Endothelial cell of umbilical vein (primary cell): ENCODE results near the gene FHIT. TPM values are rescaled to one million over a fixed set of nuclear protein-coding genes. Genes with fewer than 3 reads are reported as not detected.

ENCODE experiments used
- BruUV-seq: library from RNA; stranded (reverse); fragments of 400-500 nt; replicated peaks from 2 replicates; lab custom pipeline; 2021; lab: Mats Ljungman, UMichigan
- CTCF ChIA-PET: fragments of 300-600, 350-600 bp; sonication (Branson Sonifier 250); formaldehyde crosslinking; loops from one replicate; lab custom pipeline; 2021; ENCODE audit warnings: antibody characterized with exemption, inconsistent platforms; lab: Charles Lee
- POLR2A ChIA-PET: fragments of 300-600, 350-600 bp; sonication (Branson Sonifier 250); formaldehyde crosslinking; loops from one replicate; lab custom pipeline; 2021; ENCODE audit warnings: antibody characterized with exemption, inconsistent platforms; lab: Charles Lee
- DNase-seq: peaks from one replicate; pipeline ENCODE4 v3.0.0-alpha.2; 2011; ENCODE audit warnings: low read depth, low spot score
- FAIRE-seq: peaks from 2 replicates; lab custom pipeline; 2011; peaks lifted over from hg19 to GRCh38; lab: Jason Lieb, UNC
- H2AFZ ChIP-seq: 2 replicates; pipeline ENCODE4 v1.6.0; 2012; ENCODE audit warnings: low read depth, low read length, control low read depth, inconsistent platforms
- H3K27ac ChIP-seq: 2 replicates; pipeline ENCODE4 v1.5.1; 2011; ENCODE audit warnings: low read depth, mild to moderate bottlenecking, control low read depth, low read length, moderate library complexity; ENCODE audit not compliant: insufficient read depth
- H3K27me3 ChIP-seq, 2 experiments: 2 replicates each; pipeline versions ENCODE4 v1.6.0 to v1.6.1; 2011; ENCODE audit warnings: low read length in 2 of 2, mixed read lengths in 1 of 2; ENCODE audit not compliant: control insufficient read depth in 2 of 2, insufficient read depth in 2 of 2
- H3K36me3 ChIP-seq, 2 experiments: 2 replicates in 1 of 2; 3 replicates in 1 of 2; pipeline ENCODE4 v1.5.1; 2011; ENCODE audit warnings: low read length in 2 of 2, mild to moderate bottlenecking in 1 of 2, moderate library complexity in 1 of 2; ENCODE audit not compliant: control insufficient read depth in 2 of 2, insufficient read depth in 2 of 2; ENCODE audit errors: extremely low read depth in 1 of 2
- H3K4me1 ChIP-seq: 3 replicates; pipeline ENCODE4 v1.5.1; 2011; ENCODE audit warnings: mild to moderate bottlenecking, low read length; ENCODE audit not compliant: control insufficient read depth, insufficient read depth; ENCODE audit errors: extremely low read depth
- H3K4me2 ChIP-seq: 2 replicates; pipeline ENCODE4 v1.6.1; 2011; ENCODE audit warnings: low read length, control low read depth, mixed read lengths; ENCODE audit not compliant: insufficient read depth
- H3K4me3 ChIP-seq, 3 experiments: fragments of 200-600 bp in 1 of 3; sonication (generic), shearing (Covaris generic) in 1 of 3; replicated peaks in 1 of 3; 2 replicates each; pipeline ENCODE4 v1.5.1; 2011 to 2016; ENCODE audit warnings: control low read depth in 3 of 3, low read length in 3 of 3, mild to moderate bottlenecking in 2 of 3, inconsistent platforms in 1 of 3, low read depth in 1 of 3, moderate library complexity in 1 of 3; ENCODE audit not compliant: insufficient read depth in 1 of 3
- H3K79me2 ChIP-seq: 2 replicates; pipeline ENCODE4 v1.6.0; 2012; ENCODE audit warnings: low read length, inconsistent platforms; ENCODE audit not compliant: control insufficient read depth, insufficient read depth
- H3K9ac ChIP-seq: replicated peaks from 2 replicates; pipeline ENCODE3; 2011; ENCODE audit warnings: low read length, control low read depth; ENCODE audit not compliant: insufficient read depth; ENCODE audit errors: extremely low read depth
- H3K9me1 ChIP-seq: replicated peaks from 3 replicates; pipeline ENCODE4 v1.6.0; 2011; ENCODE audit warnings: mild to moderate bottlenecking, low read length; ENCODE audit not compliant: control insufficient read depth, insufficient read depth; ENCODE audit errors: extremely low read depth
- H3K9me3 ChIP-seq: replicated peaks from 2 replicates; pipeline ENCODE4 v1.5.1; 2012; ENCODE audit warnings: low read length, inconsistent platforms; ENCODE audit not compliant: control insufficient read depth, insufficient read depth
- H4K20me1 ChIP-seq: replicated peaks from 2 replicates; pipeline ENCODE3; 2011; ENCODE audit warnings: mild to moderate bottlenecking, low read length; ENCODE audit not compliant: control insufficient read depth, insufficient read depth; ENCODE audit errors: extremely low read depth
- EZH2 ChIP-seq: IDR thresholded peaks from 2 replicates; pipeline ENCODE4 v1.6.1; 2012; ENCODE audit warnings: borderline replicate concordance, low read depth, mild to moderate bottlenecking, moderate library complexity, low read length, inconsistent platforms; ENCODE audit not compliant: severe bottlenecking
- FOS ChIP-seq: IDR thresholded peaks from 2 replicates; pipeline ENCODE4 v1.6.1; 2011; ENCODE audit warnings: mild to moderate bottlenecking, low read length, moderate library complexity, borderline replicate concordance; ENCODE audit not compliant: insufficient read depth
- GATA2 ChIP-seq: IDR thresholded peaks from 2 replicates; pipeline ENCODE4 v1.7.0; 2011; ENCODE audit warnings: low read depth, mild to moderate bottlenecking, moderate library complexity, mixed read lengths, low read length; ENCODE audit not compliant: insufficient read length, insufficient read depth
- JUN ChIP-seq: IDR thresholded peaks from 2 replicates; pipeline ENCODE4 v1.6.1; 2011; ENCODE audit warnings: borderline replicate concordance, low read depth; ENCODE audit not compliant: insufficient read length, insufficient read depth
- MAX ChIP-seq: IDR thresholded peaks from 2 replicates; pipeline ENCODE4 v1.6.1; 2011; ENCODE audit not compliant: insufficient read depth, insufficient read length
- MYC ChIP-seq: IDR thresholded peaks from one replicate; pipeline ENCODE4 v1.6.1; 2011; ENCODE audit warnings: mild to moderate bottlenecking, low read depth, low read length
- POLR2A ChIP-seq: IDR thresholded peaks from 2 replicates; pipeline ENCODE4 v1.6.1; 2012; ENCODE audit warnings: low read depth, mild to moderate bottlenecking, control low read depth, low read length
- POLR2AphosphoS5 ChIP-seq: IDR thresholded peaks from 2 replicates; pipeline ENCODE4 v1.6.1; 2012; ENCODE audit warnings: low read depth, mild to moderate bottlenecking, control low read depth, low read length, moderate library complexity; ENCODE audit not compliant: insufficient read depth
- dilution Hi-C: fragments of 300-500 bp; cut with MboI; formaldehyde crosslinking; loops from one replicate; pipeline ENCODE4 v1.15.0; 2019; ENCODE audit warnings: low sequenced_read_pairs; ENCODE audit not compliant: extremely low pct_ligation_motif_present
- intact Hi-C: fragments of 100-400 bp; cut with micrococcal nuclease; formaldehyde crosslinking; loops from one replicate; pipeline ENCODE4 v1.10.0; 2022
- polyA plus RNA-seq, 4 experiments: library from polyadenylated mRNA; depleted of rRNA in 3 of 4; stranded (reverse) in 3 of 4; unstranded in 1 of 4; fragments of >200 nt; gene quantifications; 2 replicates each; pipeline versions ENCODE4 v1.2.1 to v1.2.3, GENCODE V29; 2011 to 2012; ENCODE audit warnings: missing spikeins in 1 of 4
- total RNA-seq: library from RNA; stranded (reverse); gene quantifications from 2 replicates; pipeline ENCODE4 v1.2.3, GENCODE V29; 2021
- TF ChIP-seq, protein P1 (sequence below), 2 donors: IDR thresholded peaks; 1 replicate in 1 of 2; 2 replicates in 1 of 2; pipeline ENCODE4 v1.5.1; 2011; ENCODE audit warnings: low read length in 2 of 2, mild to moderate bottlenecking in 2 of 2, moderate library complexity in 2 of 2, control low read depth in 1 of 2, inconsistent platforms in 1 of 2, low read depth in 1 of 2; ENCODE audit not compliant: insufficient read depth in 1 of 2; ENCODE audit errors: extremely low read depth in 1 of 2

Gene FHIT
- total and polyA plus RNA-seq, 2 donors (not counting 3 experiments of a cell fraction or from before 2014, with no cell fraction given), result 0.47 to 2.2 TPM

DNA sequence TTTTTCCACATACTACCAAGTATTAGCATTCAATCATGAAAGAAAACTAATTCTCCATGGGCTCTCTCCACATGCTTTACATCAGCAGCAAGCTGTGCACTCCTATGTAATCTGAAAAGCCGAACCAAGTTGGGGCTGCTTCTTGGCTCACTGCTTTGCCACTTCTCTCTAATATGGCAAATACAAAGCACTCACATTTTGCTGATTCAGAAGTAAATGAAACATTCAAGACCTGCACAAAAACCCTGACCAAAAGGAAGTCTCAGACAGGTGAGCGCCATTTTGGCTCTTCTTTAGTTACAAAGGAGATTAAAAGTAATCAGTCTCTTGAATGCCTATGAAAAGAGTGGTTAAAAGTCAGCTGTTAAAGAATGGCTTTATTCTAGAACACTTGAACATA lies 915.2 kb downstream of the FHIT start:
- H3K36me3 ChIP-seq, result no peaks in the 10 kb centered on the region
- no peaks in the 10 kb centered on the region for H3K79me2 ChIP-seq
- no peaks in the 10 kb centered on the region for H3K9me1 ChIP-seq
- H3K4me1 ChIP-seq, result no peaks in the 10 kb centered on the region
- H2AFZ ChIP-seq, result no peak overlapping the region
- TF ChIP-seq POLR2AphosphoS5, result no peak
- TF ChIP-seq, protein P1, sequence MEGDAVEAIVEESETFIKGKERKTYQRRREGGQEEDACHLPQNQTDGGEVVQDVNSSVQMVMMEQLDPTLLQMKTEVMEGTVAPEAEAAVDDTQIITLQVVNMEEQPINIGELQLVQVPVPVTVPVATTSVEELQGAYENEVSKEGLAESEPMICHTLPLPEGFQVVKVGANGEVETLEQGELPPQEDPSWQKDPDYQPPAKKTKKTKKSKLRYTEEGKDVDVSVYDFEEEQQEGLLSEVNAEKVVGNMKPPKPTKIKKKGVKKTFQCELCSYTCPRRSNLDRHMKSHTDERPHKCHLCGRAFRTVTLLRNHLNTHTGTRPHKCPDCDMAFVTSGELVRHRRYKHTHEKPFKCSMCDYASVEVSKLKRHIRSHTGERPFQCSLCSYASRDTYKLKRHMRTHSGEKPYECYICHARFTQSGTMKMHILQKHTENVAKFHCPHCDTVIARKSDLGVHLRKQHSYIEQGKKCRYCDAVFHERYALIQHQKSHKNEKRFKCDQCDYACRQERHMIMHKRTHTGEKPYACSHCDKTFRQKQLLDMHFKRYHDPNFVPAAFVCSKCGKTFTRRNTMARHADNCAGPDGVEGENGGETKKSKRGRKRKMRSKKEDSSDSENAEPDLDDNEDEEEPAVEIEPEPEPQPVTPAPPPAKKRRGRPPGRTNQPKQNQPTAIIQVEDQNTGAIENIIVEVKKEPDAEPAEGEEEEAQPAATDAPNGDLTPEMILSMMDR (IDR thresholded peaks at IDR 0.05; ENCODE audit: extremely low read depth in 1 of 2, insufficient read depth in 1 of 2, low read depth in 1 of 2, low read length in 2 of 2), result no peak
- no peak for TF ChIP-seq FOS
- no peak for TF ChIP-seq EZH2
- no peak for TF ChIP-seq MYC
- TF ChIP-seq GATA2, result no peak
- H3K9me3 ChIP-seq, result no peaks in the 10 kb centered on the region
- dilution Hi-C loops, result no loop called here
- no peak overlapping the region for H3K4me2 ChIP-seq
- no TSS peak for BruUV-seq
- no peak for FAIRE-seq
- POLR2A ChIA-PET, result no interaction called here
- H3K27ac ChIP-seq, result no peak overlapping the region
- H3K9ac ChIP-seq, result no peak overlapping the region
- CTCF ChIA-PET, result no interaction called here
- H3K27me3 ChIP-seq, result no peaks in the 10 kb centered on the region
- intact Hi-C loops, result no loop called here
- no peaks in the 10 kb centered on the region for H4K20me1 ChIP-seq
- DNase-seq, result no peak
- H3K4me3 ChIP-seq, result no peak overlapping the region

- Histone ChIP-seq H3K9ac (no peak overlapping the region), H4K20me1 (no peaks in the 10 kb centered on the region), H3K4me3 (no peak overlapping the region), H3K27me3 (no peaks in the 10 kb centered on the region), H3K9me3 (no peaks in the 10 kb centered on the region), H3K4me1 (no peaks in the 10 kb centered on the region), H3K9me1 (no peaks in the 10 kb centered on the region), H3K27ac (no peak overlapping the region), H2AFZ (no peak overlapping the region), H3K36me3 (no peaks in the 10 kb centered on the region), H3K79me2 (no peaks in the 10 kb centered on the region), H3K4me2 (no peak overlapping the region)
- dilution Hi-C loops (no loop called here), intact Hi-C loops (no loop called here)
- POLR2A ChIA-PET, result no interaction called here
- TF ChIP-seq MYC, result no peak
- no peak for TF ChIP-seq MAX
- no peak for TF ChIP-seq EZH2
- no peak for TF ChIP-seq POLR2A
- TF ChIP-seq, protein P1 (IDR thresholded peaks at IDR 0.05; ENCODE audit: extremely low read depth in 1 of 2, insufficient read depth in 1 of 2, low read depth in 1 of 2, low read length in 2 of 2), result no peak
- TF ChIP-seq GATA2, result no peak
- no peak for TF ChIP-seq JUN
- no peak for TF ChIP-seq FOS
- TF ChIP-seq POLR2AphosphoS5, result no peak
- FAIRE-seq (no peak), DNase-seq (no peak)
- no TSS peak for BruUV-seq
- CTCF ChIA-PET, result no interaction called here
These were observed 917.5 kb downstream of the FHIT start for GRCh38 chr3:60333710-60334109.
